IMR-90 (cell line): ENCODE data around the gene RCAN2. TPM values are rescaled to one million over a fixed set of nuclear protein-coding genes. Genes with fewer than 3 reads are reported as not detected.

Source experiments
- ATAC-seq: fragments of 200-7000 bp; cut with Tn5 transposase; 2 replicates; pipeline ENCODE4 v1.9.1; 2020; ENCODE audit warnings: low read depth, mild to moderate bottlenecking, moderate library complexity
- BruUV-seq: library from RNA; stranded (reverse); fragments of 400-500 nt; replicated peaks from 2 replicates; lab custom pipeline; 2021; lab: Mats Ljungman, UMichigan
- CTCF ChIA-PET: fragments of 300-600 bp; formaldehyde crosslinking; extraction: SDS; loops from one replicate; lab custom pipeline; 2021; ENCODE audit warnings: antibody characterized with exemption; lab: Yijun Ruan, JAX
- POLR2A ChIA-PET: fragments of 300-600 bp; sonication (Branson Sonifier 250); formaldehyde crosslinking; loops from one replicate; lab custom pipeline; 2022; ENCODE audit warnings: antibody characterized with exemption; ENCODE audit not compliant: unreplicated experiment; lab: Charles Lee
- DNase-seq: peaks from one replicate; pipeline ENCODE4 v3.0.0; 2013
- H2AFZ ChIP-seq: replicated peaks from 2 replicates; pipeline ENCODE3; 2013; ENCODE audit warnings: low read length, mild to moderate bottlenecking; ENCODE audit not compliant: poor library complexity
- H2AK5ac ChIP-seq: 2 replicates; pipeline ENCODE4 v1.6.1; 2013; ENCODE audit warnings: low read depth, low read length, inconsistent platforms
- H2AK9ac ChIP-seq: replicated peaks from 2 replicates; pipeline ENCODE3; 2013; ENCODE audit warnings: mild to moderate bottlenecking, low read depth, low read length, moderate library complexity; ENCODE audit not compliant: poor library complexity
- H2BK120ac ChIP-seq: 2 replicates; pipeline ENCODE4 v1.6.1; 2013; ENCODE audit warnings: low read depth, low read length, inconsistent platforms
- H2BK15ac ChIP-seq: 3 replicates; pipeline ENCODE4 v1.6.1; 2013; ENCODE audit warnings: low read depth, low read length, inconsistent platforms
- H2BK20ac ChIP-seq: 2 replicates; pipeline ENCODE4 v1.6.1; 2013; ENCODE audit warnings: low read depth, mild to moderate bottlenecking, inconsistent platforms, low read length, moderate library complexity
- H2BK5ac ChIP-seq: 2 replicates; pipeline ENCODE4 v1.6.1; 2013; ENCODE audit warnings: mild to moderate bottlenecking, low read depth, low read length, inconsistent platforms; ENCODE audit not compliant: poor library complexity, severe bottlenecking
- H3K14ac ChIP-seq: replicated peaks from 2 replicates; pipeline ENCODE4 v1.6.1; 2013; ENCODE audit warnings: low read depth, low read length, inconsistent platforms
- H3K18ac ChIP-seq: 2 replicates; pipeline ENCODE4 v1.6.1; 2013; ENCODE audit warnings: low read depth, low read length, control low read depth
- H3K23ac ChIP-seq: 2 replicates; pipeline ENCODE4 v1.6.1; 2013; ENCODE audit warnings: low read depth, low read length, inconsistent platforms
- H3K27ac ChIP-seq: 2 replicates; pipeline ENCODE4 v1.5.1; 2013; ENCODE audit warnings: mild to moderate bottlenecking, control low read depth, low read length; ENCODE audit not compliant: insufficient read depth
- H3K27me3 ChIP-seq: 2 replicates; pipeline ENCODE4 v1.6.1; 2013; ENCODE audit warnings: low read length; ENCODE audit not compliant: control insufficient read depth, insufficient read depth
- H3K36me3 ChIP-seq: 2 replicates; pipeline ENCODE4 v1.6.1; 2013; ENCODE audit warnings: low read length, mixed read lengths; ENCODE audit not compliant: control insufficient read depth, insufficient read depth
- H3K4ac ChIP-seq: 2 replicates; pipeline ENCODE4 v1.6.1; 2013; ENCODE audit warnings: low read depth, low read length, inconsistent platforms
- H3K4me1 ChIP-seq: 2 replicates; pipeline ENCODE4 v1.6.1; 2013; ENCODE audit warnings: low read length, mixed read lengths; ENCODE audit not compliant: control insufficient read depth, insufficient read depth
- H3K4me2 ChIP-seq: 2 replicates; pipeline ENCODE4 v1.6.1; 2013; ENCODE audit warnings: low read depth, mild to moderate bottlenecking, control low read depth, low read length, moderate library complexity
- H3K4me3 ChIP-seq: 2 replicates; pipeline ENCODE4 v1.5.1; 2013; ENCODE audit warnings: low read depth, mild to moderate bottlenecking, control low read depth, low read length, moderate library complexity; ENCODE audit not compliant: insufficient read depth
- H3K56ac ChIP-seq: 2 replicates; pipeline ENCODE4 v1.6.1; 2013; ENCODE audit warnings: low read length, inconsistent platforms; ENCODE audit not compliant: insufficient read depth; ENCODE audit errors: extremely low read depth
- H3K79me1 ChIP-seq, 2 experiments: 2 replicates each; pipeline ENCODE4 v1.6.1; 2013; ENCODE audit warnings: low read length in 2 of 2, inconsistent platforms in 1 of 2, low read depth in 1 of 2
- H3K9ac ChIP-seq: 2 replicates; pipeline ENCODE4 v1.6.1; 2013; ENCODE audit warnings: low read depth, low read length, control low read depth
- H3K9me1 ChIP-seq: 2 replicates; pipeline ENCODE4 v1.6.1; 2013; ENCODE audit warnings: low read length, inconsistent platforms; ENCODE audit not compliant: insufficient read depth
- H3K9me3 ChIP-seq: 2 replicates; pipeline ENCODE4 v1.6.1; 2013; ENCODE audit warnings: low read length; ENCODE audit not compliant: control insufficient read depth, insufficient read depth
- H4K20me1 ChIP-seq: 2 replicates; pipeline ENCODE4 v1.6.1; 2013; ENCODE audit warnings: low read length, inconsistent platforms; ENCODE audit not compliant: insufficient read depth
- H4K5ac ChIP-seq: 2 replicates; pipeline ENCODE4 v1.6.1; 2013; ENCODE audit warnings: mild to moderate bottlenecking, low read depth, low read length, control low read depth
- H4K8ac ChIP-seq, 2 experiments: 2 replicates each; pipeline ENCODE4 v1.6.1; 2013; ENCODE audit warnings: low read depth in 2 of 2, low read length in 2 of 2, control low read depth in 1 of 2, inconsistent platforms in 1 of 2
- H4K91ac ChIP-seq: 2 replicates; pipeline ENCODE4 v1.6.1; 2013; ENCODE audit warnings: low read depth, low read length, inconsistent platforms; ENCODE audit not compliant: insufficient read depth
- MXI1 ChIP-seq: IDR thresholded peaks from 2 replicates; pipeline ENCODE4 v1.6.1; 2012; ENCODE audit warnings: low read depth, mild to moderate bottlenecking, low read length, moderate library complexity, borderline replicate concordance
- WGBS, 2 experiments: methylation state at CpG; one replicate each; pipeline versions ENCODE4 v1.1.5 to v1.1.7; 2013; ENCODE audit warnings: missing lambda C conversion rate in 2 of 2; ENCODE audit not compliant: insufficient read length in 1 of 2; ENCODE audit errors: extremely low coverage in 2 of 2; 5-methylcytosine and 5-hydroxymethylcytosine counted together
- dilution Hi-C: fragments of 300-500 bp; cut with HindIII; formaldehyde crosslinking; loops from one replicate; pipeline ENCODE4 v1.14.3; 2018; ENCODE audit warnings: low sequenced_read_pairs; ENCODE audit not compliant: unreplicated experiment
- in situ Hi-C: fragments of 300-500 bp; cut with MboI; formaldehyde crosslinking; loops from 3 replicates; pipeline ENCODE4 v1.14.3; 2019; ENCODE audit warnings: low sequenced_read_pairs, inconsistent platforms, mixed read lengths
- intact Hi-C: fragments of 100-400 bp; cut with micrococcal nuclease; formaldehyde crosslinking; loops from 2 replicates; pipeline ENCODE4 v1.10.0; 2022
- polyA plus RNA-seq, 3 experiments: library from polyadenylated mRNA; depleted of rRNA; stranded (reverse); fragments of >200 nt; gene quantifications; 2 replicates each; pipeline ENCODE4 v1.2.3, GENCODE V29; 2012; ENCODE audit warnings: low replicate concordance in 1 of 3
- total RNA-seq: library from RNA; depleted of rRNA; stranded (reverse); fragments of >200 nt; gene quantifications from 2 replicates; pipeline ENCODE4 v1.2.3, GENCODE V29; 2012

RCAN2 gene
- total and polyA plus RNA-seq, 2 of the 4 experiments (the other 2 are of a cell fraction) = 1.3 to 1.8 TPM

- H4K20me1 ChIP-seq = no peaks in the 10 kb centered on the region
- ChIA-PET CTCF (no interaction called here), POLR2A (no interaction called here)
- in situ Hi-C loops (no loop called here), dilution Hi-C loops (no loop called here), intact Hi-C loops (no loop called here)
- H3K27ac ChIP-seq = no peak overlapping the region
- H2AK9ac ChIP-seq = no peak overlapping the region
- no peak overlapping the region for H4K5ac ChIP-seq
- no peak overlapping the region for H3K4ac ChIP-seq
- H3K14ac ChIP-seq = no peak overlapping the region
- H3K4me2 ChIP-seq = no peak overlapping the region
- H2AK5ac ChIP-seq = no peak overlapping the region
- BruUV-seq = no TSS peak
- H2BK15ac ChIP-seq = no peak overlapping the region
- H3K4me3 ChIP-seq = no peak overlapping the region
- no peak overlapping the region for H2BK5ac ChIP-seq
- no peak overlapping the region for H2AFZ ChIP-seq
- H4K8ac ChIP-seq = no peak overlapping the region
- H3K9ac ChIP-seq = no peak overlapping the region
- H3K27me3 ChIP-seq = no peaks in the 10 kb centered on the region
- no CpG with 5 or more reads among the region's 5 CpGs for WGBS, 2 experiments
- no peak overlapping the region for H2BK120ac ChIP-seq
- no peaks in the 10 kb centered on the region for H3K9me3 ChIP-seq
- TF ChIP-seq MXI1 = no peak
- no peak for ATAC-seq
- H3K4me1 ChIP-seq = no peaks in the 10 kb centered on the region
- H4K91ac ChIP-seq = no peak overlapping the region
- H3K79me1 ChIP-seq = no peaks in the 10 kb centered on the region
- H3K9me1 ChIP-seq = no peaks in the 10 kb centered on the region
- H2BK20ac ChIP-seq = no peak overlapping the region
- H3K18ac ChIP-seq = no peak overlapping the region
- H3K23ac ChIP-seq = no peak overlapping the region
- H3K56ac ChIP-seq = no peak overlapping the region
- DNase-seq = no peak
- H3K36me3 ChIP-seq = no peaks in the 10 kb centered on the region
Observed at GRCh38 chr6:46269447-46270229, 221.6 kb downstream of the RCAN2 start.
